IMR-90 (cell line): ENCODE measurements around the gene CFAP157. TPM values are rescaled to one million over a fixed set of nuclear protein-coding genes. Genes with fewer than 3 reads are reported as not detected.
A peak's percentile ranks its signal among the peaks of the same experiment; 100 is the strongest.

ENCODE experiments used
- ATAC-seq: fragments of 200-7000 bp; cut with Tn5 transposase; 2 replicates; pipeline ENCODE4 v1.9.1; 2020; ENCODE audit warnings: low read depth, mild to moderate bottlenecking, moderate library complexity
- BruUV-seq: library from RNA; stranded (reverse); fragments of 400-500 nt; replicated peaks from 2 replicates; lab custom pipeline; 2021; lab: Mats Ljungman, UMichigan
- CTCF ChIA-PET: fragments of 300-600 bp; formaldehyde crosslinking; extraction: SDS; loops from one replicate; lab custom pipeline; 2021; ENCODE audit warnings: antibody characterized with exemption; lab: Yijun Ruan, JAX
- POLR2A ChIA-PET: fragments of 300-600 bp; sonication (Branson Sonifier 250); formaldehyde crosslinking; loops from one replicate; lab custom pipeline; 2022; ENCODE audit warnings: antibody characterized with exemption; ENCODE audit not compliant: unreplicated experiment; lab: Charles Lee
- DNase-seq: peaks from one replicate; pipeline ENCODE4 v3.0.0; 2013
- H2AFZ ChIP-seq: replicated peaks from 2 replicates; pipeline ENCODE3; 2013; ENCODE audit warnings: low read length, mild to moderate bottlenecking; ENCODE audit not compliant: poor library complexity
- H2AK5ac ChIP-seq: 2 replicates; pipeline ENCODE4 v1.6.1; 2013; ENCODE audit warnings: low read depth, low read length, inconsistent platforms
- H2AK9ac ChIP-seq: replicated peaks from 2 replicates; pipeline ENCODE3; 2013; ENCODE audit warnings: mild to moderate bottlenecking, low read depth, low read length, moderate library complexity; ENCODE audit not compliant: poor library complexity
- H2BK120ac ChIP-seq: 2 replicates; pipeline ENCODE4 v1.6.1; 2013; ENCODE audit warnings: low read depth, low read length, inconsistent platforms
- H2BK15ac ChIP-seq: 3 replicates; pipeline ENCODE4 v1.6.1; 2013; ENCODE audit warnings: low read depth, low read length, inconsistent platforms
- H2BK20ac ChIP-seq: 2 replicates; pipeline ENCODE4 v1.6.1; 2013; ENCODE audit warnings: low read depth, mild to moderate bottlenecking, inconsistent platforms, low read length, moderate library complexity
- H2BK5ac ChIP-seq: 2 replicates; pipeline ENCODE4 v1.6.1; 2013; ENCODE audit warnings: mild to moderate bottlenecking, low read depth, low read length, inconsistent platforms; ENCODE audit not compliant: poor library complexity, severe bottlenecking
- H3K14ac ChIP-seq: replicated peaks from 2 replicates; pipeline ENCODE4 v1.6.1; 2013; ENCODE audit warnings: low read depth, low read length, inconsistent platforms
- H3K18ac ChIP-seq: 2 replicates; pipeline ENCODE4 v1.6.1; 2013; ENCODE audit warnings: low read depth, low read length, control low read depth
- H3K23ac ChIP-seq: 2 replicates; pipeline ENCODE4 v1.6.1; 2013; ENCODE audit warnings: low read depth, low read length, inconsistent platforms
- H3K27ac ChIP-seq: 2 replicates; pipeline ENCODE4 v1.5.1; 2013; ENCODE audit warnings: mild to moderate bottlenecking, control low read depth, low read length; ENCODE audit not compliant: insufficient read depth
- H3K27me3 ChIP-seq: 2 replicates; pipeline ENCODE4 v1.6.1; 2013; ENCODE audit warnings: low read length; ENCODE audit not compliant: control insufficient read depth, insufficient read depth
- H3K36me3 ChIP-seq: 2 replicates; pipeline ENCODE4 v1.6.1; 2013; ENCODE audit warnings: low read length, mixed read lengths; ENCODE audit not compliant: control insufficient read depth, insufficient read depth
- H3K4ac ChIP-seq: 2 replicates; pipeline ENCODE4 v1.6.1; 2013; ENCODE audit warnings: low read depth, low read length, inconsistent platforms
- H3K4me1 ChIP-seq: 2 replicates; pipeline ENCODE4 v1.6.1; 2013; ENCODE audit warnings: low read length, mixed read lengths; ENCODE audit not compliant: control insufficient read depth, insufficient read depth
- H3K4me2 ChIP-seq: 2 replicates; pipeline ENCODE4 v1.6.1; 2013; ENCODE audit warnings: low read depth, mild to moderate bottlenecking, control low read depth, low read length, moderate library complexity
- H3K4me3 ChIP-seq: 2 replicates; pipeline ENCODE4 v1.5.1; 2013; ENCODE audit warnings: low read depth, mild to moderate bottlenecking, control low read depth, low read length, moderate library complexity; ENCODE audit not compliant: insufficient read depth
- H3K56ac ChIP-seq: 2 replicates; pipeline ENCODE4 v1.6.1; 2013; ENCODE audit warnings: low read length, inconsistent platforms; ENCODE audit not compliant: insufficient read depth; ENCODE audit errors: extremely low read depth
- H3K79me1 ChIP-seq, 2 experiments: 2 replicates each; pipeline ENCODE4 v1.6.1; 2013; ENCODE audit warnings: low read length in 2 of 2, inconsistent platforms in 1 of 2, low read depth in 1 of 2
- H3K9ac ChIP-seq: 2 replicates; pipeline ENCODE4 v1.6.1; 2013; ENCODE audit warnings: low read depth, low read length, control low read depth
- H3K9me1 ChIP-seq: 2 replicates; pipeline ENCODE4 v1.6.1; 2013; ENCODE audit warnings: low read length, inconsistent platforms; ENCODE audit not compliant: insufficient read depth
- H3K9me3 ChIP-seq: 2 replicates; pipeline ENCODE4 v1.6.1; 2013; ENCODE audit warnings: low read length; ENCODE audit not compliant: control insufficient read depth, insufficient read depth
- H4K20me1 ChIP-seq: 2 replicates; pipeline ENCODE4 v1.6.1; 2013; ENCODE audit warnings: low read length, inconsistent platforms; ENCODE audit not compliant: insufficient read depth
- H4K5ac ChIP-seq: 2 replicates; pipeline ENCODE4 v1.6.1; 2013; ENCODE audit warnings: mild to moderate bottlenecking, low read depth, low read length, control low read depth
- H4K8ac ChIP-seq, 2 experiments: 2 replicates each; pipeline ENCODE4 v1.6.1; 2013; ENCODE audit warnings: low read depth in 2 of 2, low read length in 2 of 2, control low read depth in 1 of 2, inconsistent platforms in 1 of 2
- H4K91ac ChIP-seq: 2 replicates; pipeline ENCODE4 v1.6.1; 2013; ENCODE audit warnings: low read depth, low read length, inconsistent platforms; ENCODE audit not compliant: insufficient read depth
- CEBPB ChIP-seq: IDR thresholded peaks from 2 replicates; pipeline ENCODE4 v1.6.1; 2012; ENCODE audit warnings: low read depth, low read length, improper control_type of control experiment
- CHD1 ChIP-seq: IDR thresholded peaks from 2 replicates; pipeline ENCODE4 v1.6.1; 2012; ENCODE audit warnings: low read depth, low read length, improper control_type of control experiment
- CTCF ChIP-seq: conservative IDR thresholded peaks from 2 replicates; pipeline ENCODE4 v1.5.1; 2012; ENCODE audit warnings: mild to moderate bottlenecking, low read depth, low read length, improper control_type of control experiment
- FOS ChIP-seq: fragments of 150-350 bp; IDR thresholded peaks from 2 replicates; pipeline ENCODE4 v1.6.1; 2016; ENCODE audit warnings: low read depth, low read length
- MAZ ChIP-seq: IDR thresholded peaks from 2 replicates; pipeline ENCODE4 v1.6.1; 2012; ENCODE audit warnings: low read depth, mild to moderate bottlenecking, low read length, improper control_type of control experiment, moderate library complexity, borderline replicate concordance
- MXI1 ChIP-seq: IDR thresholded peaks from 2 replicates; pipeline ENCODE4 v1.6.1; 2012; ENCODE audit warnings: low read depth, mild to moderate bottlenecking, low read length, moderate library complexity, borderline replicate concordance
- NFE2L2 ChIP-seq: fragments of 150-350 bp; IDR thresholded peaks from 2 replicates; pipeline ENCODE4 v1.6.1; 2016; ENCODE audit warnings: low read depth, mild to moderate bottlenecking, low read length
- POLR2A ChIP-seq: IDR thresholded peaks from 2 replicates; pipeline ENCODE4 v1.6.1; 2012; ENCODE audit warnings: mild to moderate bottlenecking, low read depth, low read length
- RAD21 ChIP-seq: IDR thresholded peaks from 2 replicates; pipeline ENCODE4 v1.6.1; 2012; ENCODE audit warnings: low read length, improper control_type of control experiment
- RCOR1 ChIP-seq: IDR thresholded peaks from 2 replicates; pipeline ENCODE4 v1.6.1; 2012; ENCODE audit warnings: mild to moderate bottlenecking, low read length, improper control_type of control experiment; ENCODE audit not compliant: insufficient replicate concordance
- RFX5 ChIP-seq: IDR thresholded peaks from 2 replicates; pipeline ENCODE4 v1.8.0; 2012; ENCODE audit warnings: low read depth, mild to moderate bottlenecking, low read length, moderate library complexity
- SMC3 ChIP-seq: fragments of 150-350 bp; IDR thresholded peaks from 2 replicates; pipeline ENCODE4 v1.6.1; 2016; ENCODE audit warnings: low read depth, mild to moderate bottlenecking, antibody characterized with exemption, low read length, moderate library complexity
- USF2 ChIP-seq: fragments of 150-350 bp; IDR thresholded peaks from 2 replicates; pipeline ENCODE4 v1.6.1; 2017; ENCODE audit warnings: mild to moderate bottlenecking, antibody characterized with exemption, low read length, low read depth
- WGBS, 2 experiments: methylation state at CpG; one replicate each; pipeline versions ENCODE4 v1.1.5 to v1.1.7; 2013; ENCODE audit warnings: missing lambda C conversion rate in 2 of 2; ENCODE audit not compliant: insufficient read length in 1 of 2; ENCODE audit errors: extremely low coverage in 2 of 2; 5-methylcytosine and 5-hydroxymethylcytosine counted together
- dilution Hi-C: fragments of 300-500 bp; cut with HindIII; formaldehyde crosslinking; loops from one replicate; pipeline ENCODE4 v1.14.3; 2018; ENCODE audit warnings: low sequenced_read_pairs; ENCODE audit not compliant: unreplicated experiment
- in situ Hi-C: fragments of 300-500 bp; cut with MboI; formaldehyde crosslinking; loops from 3 replicates; pipeline ENCODE4 v1.14.3; 2019; ENCODE audit warnings: low sequenced_read_pairs, inconsistent platforms, mixed read lengths
- intact Hi-C: fragments of 100-400 bp; cut with micrococcal nuclease; formaldehyde crosslinking; loops from 2 replicates; pipeline ENCODE4 v1.10.0; 2022
- polyA plus RNA-seq, 3 experiments: library from polyadenylated mRNA; depleted of rRNA; stranded (reverse); fragments of >200 nt; gene quantifications; 2 replicates each; pipeline ENCODE4 v1.2.3, GENCODE V29; 2012; ENCODE audit warnings: low replicate concordance in 1 of 3
- total RNA-seq: library from RNA; depleted of rRNA; stranded (reverse); fragments of >200 nt; gene quantifications from 2 replicates; pipeline ENCODE4 v1.2.3, GENCODE V29; 2012

The CFAP157 gene
- total and polyA plus RNA-seq, 2 of the 4 experiments (the other 2 are of a cell fraction), result not detected

GRCh38 chr9:127734747-127735529, 28.1 kb downstream of the CFAP157 start, which contains the start of gene TOR2A:
Gene TOR2A, minus strand, starts transcription at chr9:127735294. Its CDS starts 24 bp downstream, at chr9:127735270.
- Histone ChIP-seq H3K4me1 (peaks cover 6% of the 10 kb centered on the region), H4K8ac (peak within 1 kb of the TSS in 1 of 2 experiments; percentile 62; a peak in 2 of 4 replicates), H3K79me1 (peaks cover 4 to 12% of the 10 kb centered on the region in 2 experiments; a peak in 2 of 4 replicates), H2BK5ac (peak within 1 kb of the TSS; percentile 89), H2BK120ac (peak within 1 kb of the TSS; percentile 28), H3K9ac (peak within 1 kb of the TSS; percentile 43), H4K20me1 (peaks cover under 1% of the 10 kb centered on the region; the same call in 1 of the 2 replicates), H2AK9ac (peak within 1 kb of the TSS; percentile 76), H3K27ac (peak within 1 kb of the TSS; percentile 74), H4K91ac (peak within 1 kb of the TSS; percentile 60), H2AK5ac (peak within 1 kb of the TSS; percentile 88), H3K4me2 (peak within 1 kb of the TSS; percentile 90), H3K23ac (no peak within 1 kb of the TSS), H3K9me1 (0 out of 2 replicates have a peak, but pooled peaks cover under 1% of the 10 kb centered on the region), H3K4me3 (peak within 1 kb of the TSS; percentile 60), H3K9me3 (no peaks in the 10 kb centered on the region), H3K27me3 (0 out of 2 replicates have a peak, but pooled peaks cover 3% of the 10 kb centered on the region), H3K14ac (peak within 1 kb of the TSS; percentile 32; the same call in 1 of the 2 replicates), H2BK20ac (no peak within 1 kb of the TSS), H3K56ac (0 out of 2 replicates have a peak within 1 kb of the TSS, but pooled peaks have one; percentile 39), H2BK15ac (peak within 1 kb of the TSS; percentile 66; the same call in 1 of the 3 replicates), H4K5ac (0 out of 2 replicates have a peak within 1 kb of the TSS, but pooled peaks have one; percentile 19), H2AFZ (peak within 1 kb of the TSS; percentile 95), H3K4ac (peak within 1 kb of the TSS; percentile 59), H3K18ac (no peak within 1 kb of the TSS), H3K36me3 (peaks cover 5% of the 10 kb centered on the region; the same call in 1 of the 2 replicates)
- intact Hi-C loops, result loop anchor here (1.0 to 5.0 kb wide), 6 partner anchors 50 to 228 kb away; partner anchors contain the start of gene STXBP1
- in situ Hi-C loops, result loop anchor here (5.0 kb wide), 1 partner anchor 47 kb away; no protein-coding TSS in a partner anchor
- ChIA-PET POLR2A (interaction anchor here (0.6 kb wide), 4 partner anchors 139 to 214 kb away, joined by 3 to 12 read pairs (median 3); no protein-coding TSS in a partner anchor), CTCF (interaction anchor here (0.6 to 2.0 kb wide), 30 partner anchors 11 to 274 kb away, joined by 3 to 13 read pairs (median 4); partner anchors contain the start of genes CDK9, ENG, PTRH1 and ST6GALNAC4)
- ATAC-seq, result peak; percentile 96
- dilution Hi-C loops, result no loop called here
- no peak for TF ChIP-seq NFE2L2
- TF ChIP-seq SMC3, result peak; percentile 94
- no peak for TF ChIP-seq USF2
- no peak for TF ChIP-seq CHD1
- TF ChIP-seq CTCF, result peak; percentile 99
- TF ChIP-seq CEBPB, result no peak
- peak; percentile 83 for TF ChIP-seq RFX5
- TF ChIP-seq RAD21, result peak; percentile 93
- TF ChIP-seq FOS, result no peak
- peak; percentile 27 for TF ChIP-seq RCOR1
- TF ChIP-seq MAZ, result peak; percentile 69; the same call in 1 of the 2 replicates
- peak; percentile 70 for TF ChIP-seq MXI1
- TF ChIP-seq POLR2A, result peak; percentile 73
- WGBS, 2 experiments, result 0% methylated on average over 39 of the region's 76 CpGs; no CpG with 5 or more reads in 1 of the 2 experiments
- peak; percentile 95 for DNase-seq
- no TSS peak for BruUV-seq
